EL (cell line): Measurements from ENCODE around the gene ABI1.
"Not testable (repeated sequence)": the region's sequence is repeated elsewhere in the genome, so short reads cannot be mapped to it uniquely, and the experiment has no call there.

Experiments
- DNase-seq: peaks from one replicate; pipeline ENCODE4 v3.0.0-alpha.2; 2016

Gene ABI1

GRCh38 chr10:26860443-26861204, at the start of gene ABI1:
Gene ABI1, minus strand, starts transcription at chr10:26860958. Its CDS starts 95 bp downstream, at chr10:26860863.
- peak; percentile 99 for DNase-seq

DNA sequence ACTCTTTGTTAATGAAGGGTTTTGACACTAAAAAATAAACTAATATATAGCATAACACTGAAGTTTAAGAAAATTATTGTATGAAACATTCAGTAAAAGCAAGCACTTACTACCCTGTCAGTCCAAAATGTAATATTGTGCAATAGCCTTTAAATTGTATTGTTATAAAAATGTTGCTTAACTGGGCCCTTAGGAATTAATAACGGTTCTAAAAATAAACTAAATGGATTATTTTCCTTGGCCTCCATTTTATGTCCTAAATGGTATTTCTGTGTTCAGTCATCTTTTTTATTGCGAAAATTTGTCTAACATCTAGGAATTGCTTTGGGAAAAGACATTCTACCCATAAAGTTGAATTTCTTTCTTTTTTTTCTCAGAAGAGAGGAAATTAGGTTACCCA, 49.0 kb upstream of the ABI1 start:
- DNase-seq = no peak

DNA sequence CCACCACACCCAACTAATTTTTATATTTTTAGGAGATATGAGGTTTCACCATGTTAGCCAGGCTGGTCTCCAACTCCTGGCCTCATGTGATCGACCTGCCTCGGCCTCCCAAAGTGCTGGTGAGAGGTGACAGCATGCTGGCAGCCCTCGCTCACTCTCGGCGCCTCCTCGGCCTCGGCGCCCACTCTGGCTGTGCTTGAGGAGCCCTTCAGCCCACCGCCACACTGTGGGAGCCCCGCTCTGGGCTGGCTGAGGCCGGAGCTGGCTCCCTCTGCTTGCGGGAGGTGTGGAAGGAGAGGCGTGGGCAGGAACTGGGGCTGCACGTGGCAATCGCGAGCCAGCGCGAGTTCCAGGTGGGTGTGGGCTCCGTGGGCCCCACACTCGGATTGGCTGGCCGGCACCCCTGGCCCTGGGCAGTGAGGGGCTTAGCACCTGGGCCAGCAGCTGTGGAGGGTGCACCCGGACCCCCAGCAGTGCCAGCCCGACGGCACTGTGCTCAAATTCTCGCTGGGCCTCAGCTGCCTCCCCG, 44.6 kb upstream of the ABI1 start:
- DNase-seq = not testable (repeated sequence)

DNA sequence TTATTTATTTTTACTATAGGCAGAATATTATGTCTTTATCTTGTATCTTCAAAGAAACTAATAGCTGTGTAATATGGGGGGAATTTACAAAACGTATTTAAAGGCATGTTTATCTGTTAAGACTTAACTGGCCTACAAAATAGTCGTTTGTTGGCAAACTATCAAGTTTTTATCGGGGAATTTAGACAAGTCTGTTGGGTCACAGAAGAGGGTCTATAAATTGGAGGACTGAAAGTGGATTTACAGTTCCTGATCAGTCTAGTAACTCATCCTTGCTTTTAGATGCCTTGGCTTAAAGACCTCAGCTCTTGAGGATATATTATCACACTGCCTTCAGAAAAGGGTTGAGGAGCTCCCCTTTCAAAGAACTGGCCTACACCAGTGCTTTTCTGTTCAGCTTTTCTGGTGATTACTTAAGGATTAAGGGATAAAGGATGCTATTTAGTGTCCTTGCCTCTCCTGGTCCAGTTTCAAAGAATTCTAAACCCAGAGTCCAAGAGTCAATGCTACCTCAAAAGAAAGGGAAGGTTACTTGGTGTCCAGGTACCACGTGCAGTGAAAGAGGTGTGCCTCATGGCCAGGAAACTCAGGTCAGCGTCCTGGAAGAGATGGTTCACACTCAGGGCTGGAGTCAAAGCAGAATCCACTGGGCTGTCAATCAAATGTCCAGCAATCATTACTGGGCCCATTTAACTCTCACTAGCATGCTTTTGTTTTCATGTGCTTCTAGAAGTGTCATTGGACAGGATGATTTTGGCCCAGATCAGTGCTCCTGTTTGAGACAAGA, 42.9 kb upstream of the ABI1 start:
- no peak for DNase-seq

DNA sequence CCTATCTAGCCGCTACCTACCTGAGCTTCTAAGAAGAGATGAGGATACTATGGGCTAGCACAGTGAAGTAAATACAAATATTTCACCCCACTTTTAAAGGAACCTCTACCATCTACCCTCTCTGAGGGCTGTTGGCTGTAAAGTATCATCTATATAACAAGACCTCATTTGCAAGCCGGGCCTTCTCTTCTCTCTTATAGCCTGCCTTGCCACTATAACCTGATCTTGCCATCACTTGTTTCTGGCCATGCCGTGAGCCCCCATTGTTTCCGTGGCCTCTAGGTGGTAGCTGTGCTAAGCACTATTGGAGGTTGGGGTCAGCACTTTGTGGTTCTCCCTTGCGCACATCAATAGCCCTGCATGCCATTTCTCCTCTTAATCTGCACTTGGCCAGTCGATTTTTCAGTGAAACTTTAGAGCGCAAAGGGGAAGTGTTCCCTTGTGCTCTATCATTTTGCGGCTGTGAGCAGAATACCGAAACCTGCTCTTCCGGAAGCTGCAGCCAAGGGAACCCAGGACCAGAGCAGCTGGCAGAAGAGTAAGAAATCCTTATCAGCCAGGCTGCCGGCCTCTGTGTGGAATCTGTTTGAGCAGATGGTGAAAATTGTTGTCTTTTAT, 31.7 kb upstream of the ABI1 start:
- DNase-seq = not testable (repeated sequence)

GRCh38 chr10:26890956-26891355, 30.2 kb upstream of the ABI1 start:
- DNase-seq = peak; percentile 62

- DNase-seq = peak; percentile 28
Observed at GRCh38 chr10:26887611-26888215, 27.0 kb upstream of the ABI1 start.

DNA sequence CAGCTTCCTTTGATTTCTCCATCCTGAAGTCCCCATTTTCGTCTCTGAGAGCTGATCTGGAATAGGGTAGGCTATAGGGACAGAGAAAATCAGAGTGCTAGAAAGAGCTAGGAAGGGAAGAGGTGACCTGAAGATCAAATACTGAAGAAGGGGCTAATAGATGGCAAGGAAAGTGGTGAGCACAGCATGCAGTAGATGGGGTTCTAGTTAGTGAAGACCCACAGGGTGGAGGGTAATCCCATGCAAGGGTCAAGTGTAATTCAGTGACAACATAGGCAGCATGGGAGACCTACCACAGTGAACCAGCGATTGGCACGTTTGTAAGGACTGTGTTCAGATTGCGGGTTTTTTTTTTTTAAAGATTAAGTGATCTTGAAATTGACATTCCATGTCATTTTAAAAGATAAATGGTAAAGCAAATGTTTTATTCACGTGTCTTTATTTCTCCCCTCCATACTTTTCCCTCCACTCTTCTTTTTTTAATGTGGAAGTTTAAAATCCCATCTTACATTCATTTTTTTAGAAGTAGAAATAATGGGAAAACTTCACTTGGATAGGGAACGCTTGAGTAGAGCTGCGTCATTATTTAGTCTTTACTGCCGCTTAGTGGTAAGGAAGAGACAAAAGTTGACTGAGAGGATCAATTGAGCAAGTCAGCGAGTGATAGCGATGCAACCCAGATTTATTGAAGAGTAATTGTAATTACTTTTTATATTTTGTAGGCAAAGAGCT, 21.0 kb upstream of the ABI1 start:
- DNase-seq = peak; percentile 60

- no peak for DNase-seq
Observed at GRCh38 chr10:26879744-26880143, 19.0 kb upstream of the ABI1 start.

DNA sequence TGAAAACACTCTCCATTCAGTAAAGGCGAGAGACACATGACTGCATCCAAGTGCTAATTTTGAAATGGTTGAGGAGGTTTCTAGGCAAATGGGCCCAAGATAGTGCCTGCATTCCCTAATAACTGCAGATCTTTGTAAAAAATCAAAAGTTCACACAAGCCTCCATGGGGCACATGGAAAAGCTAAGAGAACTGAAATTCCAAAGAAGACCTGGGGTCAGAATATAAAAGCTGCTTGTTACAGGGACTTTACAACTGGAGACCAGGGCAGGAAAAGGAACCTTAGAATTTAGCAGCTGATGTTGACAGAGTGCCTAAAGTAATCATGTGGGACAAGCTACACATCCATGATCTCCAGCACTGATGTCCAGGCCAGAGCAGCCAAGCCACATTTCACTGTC, 10.0 kb upstream of the ABI1 start:
- no peak for DNase-seq

DNA sequence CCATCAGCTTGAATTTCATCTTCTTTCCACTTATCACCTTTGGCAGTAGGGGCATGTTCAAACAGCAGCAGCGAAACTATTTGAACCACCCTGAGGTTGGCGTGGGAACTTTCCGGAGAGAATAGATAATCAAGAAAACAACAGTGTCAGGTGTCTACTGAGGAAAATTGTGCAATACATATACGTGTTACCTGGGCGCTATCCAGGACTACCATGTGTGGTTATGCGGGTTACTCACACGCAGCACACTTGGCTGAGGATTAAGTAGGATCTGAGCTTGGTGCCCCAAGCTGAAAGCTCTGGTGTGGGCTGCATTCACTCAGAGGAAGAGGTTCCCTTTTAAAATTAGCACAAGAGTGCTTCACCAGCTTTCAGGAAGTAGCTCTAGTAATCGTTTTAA, 8.8 kb upstream of the ABI1 start:
- DNase-seq = no peak

DNA sequence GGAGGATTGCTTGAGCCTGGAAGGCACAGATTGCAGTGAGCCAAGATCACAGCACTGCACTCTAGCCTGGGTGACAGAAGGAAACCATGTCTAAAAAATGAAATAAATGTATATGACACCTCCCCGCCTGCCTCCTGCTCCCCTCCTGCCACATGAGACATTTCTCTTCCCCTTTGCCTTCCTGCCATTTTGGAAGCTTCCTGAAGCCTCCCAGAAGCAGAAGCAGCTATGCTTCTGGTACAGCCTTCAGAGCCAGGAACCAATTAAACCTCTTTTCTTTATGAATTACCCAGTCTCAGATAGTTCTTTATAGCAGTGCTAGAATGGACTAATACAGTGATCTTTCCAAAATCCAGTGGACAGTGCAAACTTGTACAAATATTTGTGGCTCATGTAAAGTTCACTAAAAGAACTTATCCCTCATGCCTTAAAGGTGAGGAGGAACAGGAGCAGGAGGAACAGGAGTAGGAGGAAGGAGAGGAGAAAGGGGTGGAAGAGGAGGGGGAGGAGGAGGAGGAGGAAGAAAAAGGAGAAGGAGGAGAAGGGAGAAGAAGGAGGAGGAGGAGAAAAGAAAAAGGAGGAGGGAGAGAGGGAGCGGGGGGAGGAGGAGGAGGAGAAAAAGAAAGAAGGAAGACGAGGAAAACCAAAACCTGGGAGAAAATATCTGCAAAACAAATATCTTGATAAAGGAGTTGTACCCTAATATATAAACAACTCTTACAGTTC, 2.8 kb upstream of the ABI1 start:
- no peak for DNase-seq

DNA sequence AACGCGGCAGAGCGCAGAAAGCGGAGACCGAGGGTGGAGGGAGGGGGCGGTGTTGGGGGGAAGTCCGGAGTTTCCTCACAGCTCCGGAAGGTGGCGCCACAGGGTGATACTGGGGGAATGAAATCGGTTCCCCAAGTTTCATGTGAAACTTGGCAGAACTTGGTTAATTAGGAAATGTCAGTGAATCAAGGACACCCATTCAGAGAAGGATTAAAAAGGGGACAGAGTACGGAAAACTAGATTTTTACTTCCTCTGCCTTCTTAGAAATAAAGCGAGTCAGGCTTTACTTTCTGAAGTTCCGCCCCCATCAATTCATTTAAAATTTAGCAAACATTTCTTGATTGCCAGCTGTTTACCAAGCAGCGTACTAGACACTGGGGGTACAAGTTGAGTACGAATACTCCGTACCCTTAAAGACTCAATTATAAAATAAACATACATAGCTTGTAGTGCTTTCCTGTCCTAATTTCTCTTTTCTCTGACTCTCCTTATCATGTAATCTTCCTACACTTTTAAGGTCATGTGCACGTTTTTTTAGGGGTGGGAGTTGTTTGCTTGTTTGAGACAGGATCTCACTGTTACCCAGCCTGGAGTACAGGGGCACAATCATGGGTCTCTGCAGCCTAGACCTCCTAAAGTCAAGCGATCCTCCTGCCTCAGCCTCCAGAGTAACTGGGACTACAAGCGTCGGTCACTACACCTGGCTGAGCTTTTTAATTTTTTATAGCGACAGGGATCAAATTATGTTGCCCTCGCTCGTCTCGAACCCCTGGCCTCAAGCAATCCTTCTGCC, 644 bp upstream of the ABI1 start:
- no peak for DNase-seq

DNA sequence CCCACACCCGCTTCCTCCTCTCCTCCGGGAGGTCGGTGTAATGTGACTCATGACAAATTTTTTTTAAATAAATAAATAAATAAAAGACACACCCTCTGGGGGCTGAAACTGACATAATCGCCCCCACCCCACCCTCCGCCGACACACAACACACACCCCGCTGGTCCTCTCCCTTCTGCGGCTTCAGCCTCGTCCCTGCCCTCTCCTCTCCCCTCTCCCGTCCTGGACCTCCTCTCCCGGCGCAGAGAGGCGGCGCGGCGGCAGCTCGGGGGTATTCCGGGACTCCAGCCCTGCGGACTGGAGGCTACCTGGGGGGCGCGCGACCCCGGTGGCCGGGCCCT, 686 bp downstream of the ABI1 start:
- peak; percentile 82 for DNase-seq

DNA sequence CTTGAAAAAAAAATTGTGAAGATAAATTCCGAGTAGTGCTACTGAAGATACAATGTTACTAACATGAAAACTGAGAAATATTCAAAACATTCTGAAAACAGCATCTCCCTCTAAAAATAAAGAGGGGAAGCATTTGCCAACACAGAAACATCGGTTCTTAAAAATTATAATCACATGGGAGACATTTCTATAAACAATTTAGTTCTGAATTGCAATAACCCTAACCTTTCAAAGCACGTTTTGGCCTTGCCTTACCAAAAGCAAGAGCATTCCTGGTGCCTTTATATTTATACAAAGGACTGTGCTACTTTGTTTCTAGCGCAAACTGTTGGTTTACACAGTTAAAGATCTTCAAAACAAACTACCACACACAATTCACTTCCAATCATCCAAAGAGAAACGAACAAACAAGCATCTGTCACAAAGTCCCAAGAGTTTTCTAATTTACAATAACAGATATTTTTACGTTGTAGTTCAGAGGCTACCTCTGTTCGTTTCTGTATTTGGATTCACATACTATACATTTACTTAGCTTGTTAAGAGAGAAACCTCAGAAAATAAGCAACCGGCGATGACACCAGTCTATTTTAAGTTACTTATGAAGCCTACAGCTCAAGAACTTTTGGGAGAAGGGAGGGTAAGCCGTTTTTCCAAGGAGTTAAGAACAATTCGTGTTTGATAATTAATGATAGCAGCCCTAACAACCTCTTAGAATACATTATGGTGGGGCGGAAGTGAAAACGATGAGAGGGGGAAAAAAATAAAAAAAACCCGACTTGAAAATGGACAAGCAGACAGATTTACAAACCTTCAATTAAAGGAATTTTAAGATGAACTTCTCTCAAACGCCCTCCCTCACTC, 1.3 kb downstream of the ABI1 start:
- DNase-seq = no peak

GRCh38 chr10:26858707-26859034, 2.1 kb downstream of the ABI1 start:
- DNase-seq = no peak

DNA sequence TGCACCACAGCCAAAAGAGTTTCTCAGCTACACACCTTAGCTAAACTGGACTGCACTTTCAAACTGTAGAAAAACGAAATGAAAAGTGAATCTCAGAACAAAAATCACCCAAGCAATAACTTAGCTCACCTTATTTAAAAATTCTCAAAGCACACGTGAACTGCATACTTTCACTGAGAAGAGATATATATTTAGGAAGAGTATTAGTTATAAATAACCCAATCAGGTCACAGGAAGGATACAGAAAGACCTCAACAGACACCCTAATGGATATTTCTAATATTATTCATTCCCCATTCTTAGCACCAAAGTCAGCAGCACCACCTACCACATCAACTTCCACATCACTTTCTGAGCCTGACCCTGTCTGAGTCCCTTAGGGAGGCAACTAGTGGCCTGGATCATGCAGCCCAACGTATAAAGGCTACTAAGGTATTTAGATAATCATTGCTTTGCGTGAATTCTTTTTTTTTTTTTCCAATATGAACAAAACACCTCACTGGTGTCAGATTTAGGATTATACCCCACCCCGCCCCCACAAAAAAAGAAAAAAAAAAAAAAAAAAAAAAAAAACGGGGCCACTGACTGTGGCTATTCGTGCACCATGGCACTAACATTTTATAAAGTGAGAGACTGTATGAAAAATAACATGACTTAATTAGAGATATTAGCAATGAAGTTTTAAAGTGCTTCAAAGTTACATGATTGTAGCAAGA, 2.6 kb downstream of the ABI1 start:
- DNase-seq = peak; percentile 62

DNA sequence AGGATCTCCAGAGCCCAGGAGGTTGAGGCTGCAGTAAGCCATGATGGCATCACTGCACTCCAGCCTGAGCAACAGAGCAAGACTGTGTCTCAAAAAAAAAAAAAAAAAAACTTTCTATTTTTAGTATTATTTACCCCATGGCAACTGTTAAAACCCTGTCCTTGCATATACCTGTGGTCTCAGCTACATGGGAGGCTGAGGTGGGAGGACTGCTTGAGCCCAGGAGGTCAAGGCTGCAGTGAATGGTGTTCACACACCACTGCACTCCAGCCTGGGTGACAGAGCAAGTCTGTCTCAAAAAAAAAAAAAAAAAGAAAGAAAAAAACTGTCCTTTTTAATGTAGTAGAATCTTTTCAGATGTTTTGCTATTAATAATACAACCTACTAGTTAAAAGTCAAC, 3.2 kb downstream of the ABI1 start:
- not testable (repeated sequence) for DNase-seq

- peak; percentile 36 for DNase-seq
Observed at GRCh38 chr10:26855186-26855585, 5.6 kb downstream of the ABI1 start.
